Gastrocnemius medialis (tissue), 4 donors: ENCODE results near the gene GALNT17.
"Not testable (repeated sequence)": the region's sequence is repeated elsewhere in the genome, so short reads cannot be mapped to it uniquely, and the experiment has no call there.

Source experiments
- POLR2A ChIP-seq, 2 donors: fragments of 450-650 bp; IDR thresholded peaks; one replicate each; pipeline ENCODE4 v1.6.1; 2017; ENCODE audit warnings: antibody characterized with exemption in 2 of 2, mild to moderate bottlenecking in 2 of 2, moderate library complexity in 2 of 2
- TF ChIP-seq, protein P1 (sequence below), 5 experiments: fragments of 450-650 bp in 3 of 5; fragments of 200-600 bp in 2 of 5; sonication (generic) in 2 of 5; IDR thresholded peaks in 4 of 5; conservative IDR thresholded peaks in 1 of 5; 1 replicate in 4 of 5; 2 replicates in 1 of 5; pipeline ENCODE4 v1.5.1; 2016 to 2019; ENCODE audit warnings: antibody characterized with exemption in 5 of 5, mild to moderate bottlenecking in 3 of 5, moderate library complexity in 3 of 5

DNA sequence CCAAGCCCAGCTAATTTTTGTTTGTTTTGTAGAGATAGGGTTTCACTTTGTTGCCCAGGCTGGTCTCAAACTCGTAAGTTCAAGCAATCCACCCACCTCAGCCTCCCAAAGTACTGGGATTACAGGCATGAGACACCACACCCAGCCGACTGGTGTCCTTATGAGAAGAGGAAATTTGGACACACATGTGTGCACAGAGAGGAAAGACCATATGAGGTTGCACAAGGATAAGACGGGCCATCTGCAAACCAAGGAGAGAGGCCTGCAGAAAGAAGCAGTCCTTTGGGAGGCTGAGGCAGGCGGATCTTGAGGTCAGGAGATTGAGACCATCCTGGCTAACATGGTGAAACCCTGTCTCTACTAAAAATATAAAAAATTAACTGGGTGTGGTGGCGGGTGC is 130.9 kb downstream of the GALNT17 start:
- TF ChIP-seq POLR2A (IDR thresholded peaks at IDR 0.05), result not testable (repeated sequence)
- TF ChIP-seq, protein P1, sequence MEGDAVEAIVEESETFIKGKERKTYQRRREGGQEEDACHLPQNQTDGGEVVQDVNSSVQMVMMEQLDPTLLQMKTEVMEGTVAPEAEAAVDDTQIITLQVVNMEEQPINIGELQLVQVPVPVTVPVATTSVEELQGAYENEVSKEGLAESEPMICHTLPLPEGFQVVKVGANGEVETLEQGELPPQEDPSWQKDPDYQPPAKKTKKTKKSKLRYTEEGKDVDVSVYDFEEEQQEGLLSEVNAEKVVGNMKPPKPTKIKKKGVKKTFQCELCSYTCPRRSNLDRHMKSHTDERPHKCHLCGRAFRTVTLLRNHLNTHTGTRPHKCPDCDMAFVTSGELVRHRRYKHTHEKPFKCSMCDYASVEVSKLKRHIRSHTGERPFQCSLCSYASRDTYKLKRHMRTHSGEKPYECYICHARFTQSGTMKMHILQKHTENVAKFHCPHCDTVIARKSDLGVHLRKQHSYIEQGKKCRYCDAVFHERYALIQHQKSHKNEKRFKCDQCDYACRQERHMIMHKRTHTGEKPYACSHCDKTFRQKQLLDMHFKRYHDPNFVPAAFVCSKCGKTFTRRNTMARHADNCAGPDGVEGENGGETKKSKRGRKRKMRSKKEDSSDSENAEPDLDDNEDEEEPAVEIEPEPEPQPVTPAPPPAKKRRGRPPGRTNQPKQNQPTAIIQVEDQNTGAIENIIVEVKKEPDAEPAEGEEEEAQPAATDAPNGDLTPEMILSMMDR (IDR thresholded peaks at IDR 0.05 in 4 of 5, conservative IDR thresholded peaks at IDR 0.05 in 1 of 5), result not testable (repeated sequence)
